IPS DF 4.7 (cell line): ENCODE data around the gene PPP4R4.
"Not testable (repeated sequence)": the region's sequence is repeated elsewhere in the genome, so short reads cannot be mapped to it uniquely, and the experiment has no call there.

Experiments used
- DNase-seq: peaks from one replicate; pipeline ENCODE4 v3.0.0-alpha.2; 2013; ENCODE audit warnings: low spot score; ENCODE audit errors: extremely low read depth

The PPP4R4 gene

DNA sequence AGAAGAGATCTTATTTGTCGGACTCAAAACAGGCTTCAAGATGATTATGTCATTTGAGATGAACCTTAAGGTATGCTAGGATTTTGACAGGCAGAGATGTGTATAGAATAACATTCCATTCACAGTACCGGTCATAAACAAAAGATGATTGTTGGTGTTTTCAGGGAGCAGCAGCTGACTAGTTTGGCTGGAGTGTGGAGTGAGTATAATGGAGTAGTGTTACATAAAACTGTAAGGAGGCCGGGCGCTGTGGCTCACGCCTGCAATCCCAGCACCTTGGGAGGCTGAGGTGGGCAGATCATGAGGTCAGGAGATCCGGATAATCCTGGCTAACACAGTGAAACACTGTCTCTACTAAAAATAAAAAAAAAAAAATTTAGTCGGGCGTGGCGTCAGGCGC, 95.0 kb downstream of the PPP4R4 start:
- no peak for DNase-seq

DNA sequence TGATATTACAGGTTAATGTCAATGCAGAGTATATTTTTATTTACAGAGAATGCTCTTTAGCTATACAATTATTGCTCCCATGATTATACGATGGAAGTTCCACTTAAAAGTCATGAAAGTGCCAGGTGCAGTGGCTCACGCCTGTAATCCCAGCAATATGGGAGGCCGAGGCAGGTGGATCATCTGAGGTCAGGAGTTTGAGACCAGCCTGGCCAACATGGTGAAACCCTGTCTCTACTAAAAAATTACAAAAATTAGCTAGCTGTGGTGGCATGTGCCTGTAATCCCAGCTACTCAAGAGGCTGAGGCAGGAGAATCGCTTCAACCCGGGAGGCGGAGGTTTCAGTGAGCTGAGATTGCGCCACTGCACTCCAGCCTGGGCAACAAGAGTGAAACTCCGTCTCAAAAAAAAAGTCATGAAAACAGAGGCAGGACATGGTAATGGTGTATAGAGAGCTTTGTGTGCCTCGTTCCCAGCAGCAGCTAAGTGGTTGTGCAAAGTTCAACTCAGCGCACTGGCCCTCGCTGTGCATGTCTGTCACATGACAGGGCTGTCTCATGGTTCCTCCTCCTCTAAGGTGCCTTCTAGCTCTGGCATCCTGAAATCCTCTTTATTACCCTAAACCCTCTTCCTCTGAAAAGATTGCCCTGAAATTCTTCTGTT, 102.9 kb downstream of the PPP4R4 start:
- not testable (repeated sequence) for DNase-seq

DNA sequence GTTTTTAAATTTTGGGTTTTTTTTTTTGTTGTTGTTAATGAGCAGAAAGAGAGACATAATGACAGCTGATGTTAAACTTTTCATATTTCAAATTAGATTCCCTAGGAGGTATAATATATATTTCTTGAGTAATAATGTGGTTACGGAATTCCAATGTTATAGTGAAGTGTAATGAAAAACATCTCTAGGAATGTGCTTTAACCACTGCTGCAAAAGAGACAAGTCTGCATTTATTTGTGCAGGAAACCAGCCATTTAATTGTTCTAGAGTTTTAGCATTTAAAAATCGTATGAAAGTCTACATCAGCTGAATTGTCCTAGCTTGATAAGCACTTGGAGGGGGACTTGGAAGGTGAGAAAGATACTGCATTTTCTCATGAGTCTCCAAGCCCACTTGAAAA, 104.6 kb downstream of the PPP4R4 start:
- no peak for DNase-seq

DNA sequence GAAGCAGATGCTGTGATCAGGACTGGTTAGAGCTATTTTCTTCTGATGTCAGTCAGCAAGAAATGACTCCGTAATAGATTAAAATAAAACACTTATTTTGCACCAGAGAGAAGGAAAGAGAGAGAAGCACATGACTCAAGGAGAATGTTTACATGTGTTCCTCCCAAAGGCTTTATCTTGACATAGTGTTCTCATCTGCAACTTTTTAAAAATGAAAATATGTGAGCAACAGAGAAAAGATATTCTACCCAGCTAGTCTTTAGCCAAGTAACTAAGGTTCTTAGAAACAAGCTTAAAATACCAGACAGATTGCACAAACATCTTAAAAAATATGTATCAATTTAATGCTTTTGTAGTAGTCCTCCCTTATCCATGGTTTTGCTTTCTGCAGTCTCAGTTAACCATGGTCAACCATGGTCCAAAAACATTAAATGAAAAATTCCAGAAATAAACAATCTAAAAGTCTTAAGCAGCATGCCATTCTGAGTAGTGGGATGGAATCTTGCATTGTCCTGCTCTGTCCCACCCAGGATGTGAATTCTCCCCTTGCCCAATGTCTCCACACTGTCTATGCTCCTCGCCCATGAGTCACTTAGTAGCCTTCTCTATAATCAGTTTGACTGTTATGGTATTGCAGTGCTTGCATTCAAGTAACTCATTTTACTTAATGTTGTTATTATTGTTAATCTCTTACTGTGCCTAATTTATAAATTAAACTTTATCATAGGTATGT, 109.0 kb downstream of the PPP4R4 start:
- no peak for DNase-seq

DNA sequence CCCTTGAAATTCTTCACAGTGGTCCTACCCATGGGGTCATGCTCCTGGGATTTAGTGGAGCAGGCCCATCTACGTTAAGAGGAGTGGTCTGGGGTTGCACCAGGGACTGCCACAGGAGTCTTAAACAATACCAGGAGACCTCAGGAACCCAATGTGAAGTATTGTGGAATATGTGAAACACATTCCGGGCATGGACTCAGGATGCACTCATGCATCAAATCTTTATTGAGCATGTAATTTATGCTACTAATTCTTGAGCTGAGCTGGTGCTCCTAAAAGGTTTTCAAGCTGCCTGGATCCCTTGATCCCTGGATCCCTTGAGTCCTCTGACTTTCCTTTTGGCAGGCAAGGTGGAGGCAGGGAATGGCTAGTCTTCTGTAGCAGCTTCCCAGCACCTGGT, 110.1 kb downstream of the PPP4R4 start:
- no peak for DNase-seq

DNA sequence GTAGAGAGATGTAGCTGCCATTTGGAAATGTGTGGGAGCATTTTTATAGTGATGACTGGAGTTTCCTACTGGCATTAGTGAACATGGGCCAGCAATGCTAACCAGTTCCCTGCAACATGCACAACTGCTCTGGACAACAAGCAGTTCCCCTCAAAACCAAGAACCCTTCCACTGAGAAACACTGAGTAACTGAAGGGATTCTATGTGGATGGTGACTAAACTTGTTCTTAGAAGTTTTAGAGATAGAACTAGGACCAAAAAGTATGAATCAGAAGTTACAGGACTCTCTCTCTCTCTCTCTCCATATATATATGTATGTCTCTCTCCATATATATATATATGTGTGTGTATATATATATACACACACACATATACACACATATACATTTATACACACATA, 111.0 kb downstream of the PPP4R4 start:
- no peak for DNase-seq

DNA sequence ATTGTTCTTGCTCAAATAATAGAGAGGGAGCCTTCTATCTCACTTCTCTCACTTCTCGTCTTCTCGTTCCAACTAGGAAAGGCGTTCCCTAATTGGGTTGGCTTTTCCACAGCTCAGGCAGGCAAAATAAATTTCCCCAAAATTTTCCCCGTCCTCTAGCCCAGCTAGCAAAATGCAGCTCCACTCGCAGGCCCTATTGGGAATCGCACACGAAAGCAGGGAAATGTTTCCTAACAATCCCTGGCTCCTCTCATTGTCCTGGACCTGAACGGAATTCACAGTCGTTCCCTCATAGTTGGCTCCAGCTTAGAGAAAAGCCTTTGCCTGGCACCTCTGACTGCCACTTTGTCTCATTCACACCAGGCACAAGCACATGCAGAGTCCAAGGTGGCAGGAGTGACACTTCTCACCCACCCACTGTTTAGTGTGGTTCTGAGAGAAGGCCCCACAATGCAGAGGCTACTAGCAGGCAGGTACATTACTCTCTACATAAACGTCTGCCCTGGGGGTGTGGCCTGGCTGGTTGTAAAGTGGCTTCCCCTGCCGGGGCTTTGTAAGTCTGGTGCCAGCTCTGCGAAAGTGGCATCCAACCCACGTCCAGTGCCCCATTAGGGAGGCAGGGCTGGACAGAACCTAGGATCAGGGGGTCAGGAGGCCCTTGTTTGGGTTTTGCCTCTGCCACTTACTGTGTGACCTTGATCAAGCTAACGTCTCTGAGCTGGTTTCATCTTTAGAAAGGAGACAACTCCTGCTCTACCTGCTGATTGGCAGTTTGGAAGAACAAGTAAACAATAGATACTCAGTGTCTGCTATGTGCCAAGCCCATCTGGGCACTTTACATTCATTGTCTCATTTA, 114.7 kb downstream of the PPP4R4 start:
- peak; percentile 7 for DNase-seq

DNA sequence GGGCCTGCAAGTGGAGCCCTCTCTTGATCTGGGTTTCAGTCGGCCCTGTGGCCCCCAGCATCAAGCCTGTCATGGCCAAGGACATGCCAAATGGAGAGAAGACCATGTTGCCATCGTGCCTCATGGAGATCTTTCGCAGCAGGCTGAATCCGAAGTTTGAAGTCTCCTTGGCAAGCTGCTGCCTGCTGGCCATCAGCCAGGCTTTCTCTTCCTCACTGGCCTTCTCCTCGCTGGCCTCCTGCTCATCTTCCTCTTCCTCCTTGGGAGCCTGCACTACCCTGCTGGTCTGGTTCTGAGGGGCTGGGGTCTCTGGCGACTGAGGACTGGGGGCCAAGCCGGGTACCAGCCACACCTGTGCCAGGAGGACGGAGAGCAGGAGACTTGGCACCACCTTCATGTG, 116.1 kb downstream of the PPP4R4 start:
- no peak for DNase-seq

DNA sequence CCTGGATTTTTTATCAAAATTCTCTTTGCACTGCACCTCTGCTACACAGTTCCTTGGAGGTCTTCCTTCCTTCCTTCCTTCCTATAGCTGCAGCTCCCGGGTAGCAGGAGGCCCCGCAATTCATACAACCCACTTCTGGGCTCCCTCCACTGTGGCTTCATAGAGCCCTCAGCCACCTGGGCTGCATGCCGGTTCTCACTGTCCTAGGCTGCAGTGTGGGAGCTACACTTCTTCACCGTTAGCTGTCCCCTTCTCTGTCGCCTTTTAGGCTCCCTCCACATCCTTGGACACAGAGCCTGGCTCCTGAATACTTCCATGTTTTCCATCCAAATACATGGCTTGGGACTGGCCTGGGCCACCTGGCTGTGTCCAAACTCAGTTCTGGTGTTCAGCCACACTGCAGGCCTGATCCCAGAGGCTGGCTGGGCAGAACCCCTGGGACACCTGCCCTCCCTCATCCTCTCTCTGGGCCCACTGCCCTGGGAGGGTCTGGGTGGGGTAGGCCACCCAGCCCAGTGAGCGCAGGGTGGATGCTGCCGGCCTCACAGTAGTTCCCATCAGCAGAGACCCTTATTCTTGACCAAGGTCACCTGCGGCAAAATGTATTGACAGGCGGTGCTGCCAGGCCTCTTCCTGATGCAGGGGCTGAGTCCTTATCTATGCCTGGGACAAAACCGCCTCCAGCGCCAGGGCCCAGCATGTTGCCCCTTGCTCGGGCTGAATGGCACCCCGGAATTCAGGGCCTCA, 117.2 kb downstream of the PPP4R4 start:
- DNase-seq = no peak

DNA sequence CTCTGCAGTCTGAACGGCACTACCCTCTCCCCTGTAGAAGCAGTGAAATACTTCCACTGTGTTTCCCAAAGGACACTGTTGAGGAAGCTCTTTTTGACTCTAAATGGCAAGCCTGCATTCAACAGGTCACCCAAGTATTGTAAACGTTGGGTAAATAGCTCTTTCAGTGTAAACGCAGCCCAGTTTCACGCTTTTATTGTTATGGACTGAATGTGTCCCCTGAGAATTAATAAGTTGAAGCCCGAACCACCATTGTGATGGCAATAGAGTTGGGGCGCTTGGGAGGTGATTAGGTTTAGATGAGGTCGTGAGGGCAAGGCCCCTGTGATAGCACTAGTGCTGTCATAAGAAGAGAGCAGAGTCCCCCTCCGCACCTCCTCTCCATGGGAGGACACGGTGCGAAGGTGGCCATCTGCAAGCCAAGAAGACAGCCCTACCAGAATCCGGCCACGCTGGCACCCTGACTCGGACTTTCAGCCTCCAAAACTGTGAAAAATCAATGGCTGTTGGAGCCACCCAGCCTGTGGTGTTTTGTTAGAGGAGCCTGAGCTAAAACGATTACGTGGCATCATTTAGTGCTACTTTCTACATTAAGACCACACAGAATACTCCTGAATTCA, 117.9 kb downstream of the PPP4R4 start:
- DNase-seq = no peak

DNA sequence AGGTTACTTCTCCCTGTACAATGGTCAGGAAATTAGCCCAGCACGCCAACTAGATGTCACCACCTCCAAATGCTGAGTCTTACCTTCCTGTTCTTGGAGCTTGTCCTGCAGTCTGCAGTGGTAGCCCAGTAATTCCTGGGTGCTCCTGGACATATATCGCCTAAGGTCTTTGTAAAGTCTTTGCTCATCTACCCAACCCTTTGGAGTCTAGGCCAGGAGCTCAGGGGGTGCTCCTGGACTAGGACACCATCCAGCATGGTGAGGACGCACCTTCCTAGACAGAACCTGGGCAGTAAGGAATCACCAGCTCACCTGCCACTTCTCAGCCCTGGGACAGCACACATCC, 118.4 kb downstream of the PPP4R4 start:
- no peak for DNase-seq

DNA sequence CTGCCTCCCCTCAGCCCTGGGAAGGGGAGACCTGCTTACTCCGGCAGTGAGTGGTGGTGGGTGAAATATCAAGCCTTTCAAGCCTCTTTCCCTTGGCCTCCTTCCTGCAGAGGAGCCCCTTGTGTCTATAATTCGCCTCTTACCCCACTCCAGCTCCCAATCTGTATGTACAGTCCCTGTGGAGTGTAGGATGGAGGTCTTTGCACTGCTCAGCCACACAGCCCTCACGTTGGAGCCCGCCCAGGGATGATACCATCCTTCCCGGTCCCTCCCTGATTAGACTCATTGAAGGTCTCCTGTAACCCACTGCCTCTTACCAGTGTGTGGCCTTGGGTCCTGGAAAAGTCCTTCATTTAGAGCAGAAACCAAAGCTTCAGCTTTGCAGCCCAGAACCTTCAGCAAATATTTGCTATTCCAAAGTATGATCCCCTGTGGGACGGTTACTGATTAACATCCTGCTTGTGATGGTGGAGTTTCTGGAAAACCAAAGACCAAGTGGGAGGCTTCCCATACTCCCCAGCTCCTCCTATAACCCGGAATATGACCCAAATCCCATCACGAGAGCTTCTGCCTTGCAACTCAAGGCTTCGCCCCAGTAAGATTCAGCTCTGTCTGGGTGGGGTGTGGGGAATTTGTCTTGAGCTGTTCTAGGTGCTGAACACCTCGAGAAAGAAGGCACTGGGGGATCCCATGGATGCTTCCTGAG, 118.9 kb downstream of the PPP4R4 start, which contains the start of gene SERPINA10:
Gene SERPINA10, minus strand, starts transcription at position 397 of the 706 bp plus-strand sequence. CDS start 2,675 bp downstream, outside the sequence.
- DNase-seq = no peak

DNA sequence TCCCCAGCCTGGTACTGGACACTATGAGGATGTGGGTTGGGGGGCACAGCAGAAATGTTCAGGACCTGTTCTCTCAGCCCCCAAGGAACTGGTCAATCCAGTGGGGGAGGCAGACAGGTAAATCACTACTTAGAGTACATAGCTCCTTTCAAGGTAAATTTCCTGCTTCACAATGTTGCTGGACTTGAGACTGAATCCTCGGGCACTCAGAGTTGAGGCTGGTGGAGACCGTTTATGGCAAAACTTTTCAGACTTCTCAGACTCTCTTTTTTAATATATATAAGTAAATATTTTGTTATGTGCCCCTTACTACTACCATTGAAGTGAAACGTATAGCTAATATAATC, 119.4 kb downstream of the PPP4R4 start:
- no peak for DNase-seq

DNA sequence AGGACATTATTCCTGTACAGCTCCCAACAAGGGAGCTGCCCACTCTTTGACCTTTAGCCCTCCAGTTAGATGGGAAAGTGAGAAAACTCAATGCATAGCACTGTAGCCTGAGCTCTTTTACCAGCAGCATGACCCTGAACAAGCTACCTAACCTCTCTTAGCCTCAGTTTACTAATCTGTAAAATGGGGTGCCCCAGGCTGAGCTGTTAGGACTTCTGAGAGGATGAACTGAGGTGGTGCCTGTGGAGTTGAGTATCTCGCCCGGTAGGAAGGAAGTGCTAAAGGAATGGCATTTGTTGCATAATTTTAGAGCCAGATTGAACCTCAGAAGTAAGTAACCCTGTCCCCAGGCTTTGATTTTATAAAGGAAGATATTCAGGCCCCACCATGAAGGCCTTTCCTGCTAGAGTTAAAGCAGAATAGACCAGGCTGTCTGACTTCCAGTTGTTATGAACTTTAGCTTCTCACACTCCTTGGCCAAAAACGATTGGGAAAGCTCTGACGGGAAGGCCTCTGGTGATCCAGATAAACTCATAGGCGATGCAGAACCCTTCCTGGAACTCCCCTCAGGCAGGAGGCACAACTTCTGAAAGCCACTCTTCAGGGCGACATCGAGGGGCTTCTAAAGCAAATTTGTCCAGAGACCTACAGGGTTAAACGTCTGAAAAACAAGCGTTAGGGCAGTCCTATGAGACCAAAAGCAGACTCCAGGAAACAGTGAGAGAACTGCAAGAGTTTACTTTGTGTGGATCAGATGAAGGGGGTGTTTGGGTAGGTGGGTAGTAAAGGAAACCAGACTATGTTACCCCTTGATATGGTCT, 121.4 kb downstream of the PPP4R4 start:
- DNase-seq = no peak

DNA sequence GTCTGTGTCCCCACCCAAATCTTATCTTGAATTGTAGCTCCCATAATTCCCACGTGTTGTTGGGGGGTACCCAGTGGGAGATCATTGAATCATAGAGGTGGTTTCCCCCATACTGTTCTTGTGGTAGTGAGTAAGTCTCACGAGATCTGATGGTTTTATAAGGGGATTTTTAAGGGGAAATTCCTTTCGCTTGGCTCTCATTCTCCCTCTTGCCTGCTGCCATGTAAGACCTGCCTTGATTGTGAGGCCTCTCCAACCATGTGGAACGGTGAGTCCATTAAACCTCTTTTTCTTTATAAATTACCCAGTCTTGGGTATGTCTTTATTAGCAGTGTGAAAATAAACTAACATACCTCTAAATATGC, 122.0 kb downstream of the PPP4R4 start:
- DNase-seq = not testable (repeated sequence)

DNA sequence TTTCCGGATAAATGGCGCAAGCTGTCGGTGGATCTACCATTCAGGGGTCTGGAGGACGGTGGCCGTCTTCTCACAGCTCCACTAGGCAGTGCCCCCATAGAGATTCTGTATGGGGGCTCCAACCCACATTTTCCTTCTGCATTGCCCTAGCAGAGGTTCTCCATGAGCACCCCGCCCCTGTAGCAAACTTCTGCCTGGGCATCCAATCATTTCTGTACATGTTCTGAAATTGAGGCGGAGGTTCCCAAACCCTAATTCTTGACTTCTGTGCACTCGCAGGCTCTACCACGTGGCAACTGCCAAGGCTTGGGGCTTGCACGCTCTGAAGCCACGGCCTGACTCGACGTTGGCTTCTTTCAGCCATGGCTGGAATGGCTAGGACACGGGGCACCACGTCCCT, 124.0 kb downstream of the PPP4R4 start:
- DNase-seq = no peak

DNA sequence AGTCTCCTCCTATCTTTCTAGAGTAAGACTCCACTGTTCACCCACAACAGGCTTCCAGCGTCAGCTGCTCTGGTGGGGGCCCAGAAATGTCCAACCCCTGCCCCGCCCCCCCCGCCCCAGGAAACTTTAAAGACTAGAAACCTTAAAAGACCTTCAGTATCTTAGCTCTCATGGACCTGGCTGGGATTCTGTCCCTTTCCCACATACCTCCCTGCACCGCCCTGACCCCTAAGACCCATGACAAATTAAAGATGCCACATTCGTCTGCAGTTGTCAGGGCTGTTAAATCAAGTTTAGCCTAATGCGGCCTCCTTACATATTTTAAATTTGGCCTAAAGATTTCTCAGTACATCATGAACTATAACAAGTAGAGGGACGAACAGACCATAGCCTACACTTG, 129.0 kb downstream of the PPP4R4 start:
- DNase-seq = no peak

DNA sequence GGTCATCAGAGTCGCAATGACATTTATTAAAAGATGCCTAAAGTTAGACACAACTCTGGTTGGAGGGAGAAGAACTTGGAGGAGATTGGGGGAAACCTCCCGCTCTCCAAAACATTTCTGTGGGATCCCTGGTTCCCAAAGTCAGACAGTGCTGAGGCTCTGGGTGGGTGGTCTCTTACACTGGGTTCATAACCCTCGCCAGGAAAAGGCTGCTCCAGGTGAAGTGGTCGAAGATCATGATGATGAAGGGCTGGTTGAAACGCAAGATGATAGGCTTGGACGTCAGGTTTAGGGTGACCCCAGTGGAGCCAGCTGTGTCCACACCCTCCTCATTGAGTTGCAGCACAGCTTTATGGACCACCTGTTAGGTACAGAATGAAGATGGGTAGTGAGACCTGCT, 130.1 kb downstream of the PPP4R4 start:
- DNase-seq = no peak

DNA sequence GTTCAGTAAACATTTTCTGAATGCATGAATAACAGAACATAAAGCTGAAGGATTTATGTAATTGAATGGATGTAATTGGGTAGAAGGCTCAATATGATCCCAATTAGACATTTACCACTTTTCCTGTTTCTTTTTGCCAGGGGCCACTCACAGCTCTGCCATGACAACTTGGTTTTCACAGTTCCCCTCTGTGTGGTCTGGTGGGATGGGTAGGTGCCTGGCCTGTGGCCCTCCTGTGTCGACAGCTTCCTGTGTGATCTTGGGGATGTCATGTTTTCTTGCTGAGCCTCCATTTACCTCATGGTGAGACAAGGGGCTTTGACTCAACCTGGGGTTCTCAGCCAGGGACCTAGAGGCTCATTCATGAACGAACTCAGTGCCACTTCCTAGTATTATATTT, 131.5 kb downstream of the PPP4R4 start:
- no peak for DNase-seq
